GM12874 (cell line): ENCODE data around the gene IFNA4.
"Not testable (repeated sequence)": the region's sequence is repeated elsewhere in the genome, so short reads cannot be mapped to it uniquely, and the experiment has no call there.

ENCODE experiments used
- TF ChIP-seq, protein P1 (sequence below): IDR thresholded peaks from 2 replicates; pipeline ENCODE4 v1.5.1; 2011; ENCODE audit warnings: low read depth, mild to moderate bottlenecking, control low read depth, low read length, moderate library complexity; ENCODE audit not compliant: insufficient read depth

Gene IFNA4

DNA sequence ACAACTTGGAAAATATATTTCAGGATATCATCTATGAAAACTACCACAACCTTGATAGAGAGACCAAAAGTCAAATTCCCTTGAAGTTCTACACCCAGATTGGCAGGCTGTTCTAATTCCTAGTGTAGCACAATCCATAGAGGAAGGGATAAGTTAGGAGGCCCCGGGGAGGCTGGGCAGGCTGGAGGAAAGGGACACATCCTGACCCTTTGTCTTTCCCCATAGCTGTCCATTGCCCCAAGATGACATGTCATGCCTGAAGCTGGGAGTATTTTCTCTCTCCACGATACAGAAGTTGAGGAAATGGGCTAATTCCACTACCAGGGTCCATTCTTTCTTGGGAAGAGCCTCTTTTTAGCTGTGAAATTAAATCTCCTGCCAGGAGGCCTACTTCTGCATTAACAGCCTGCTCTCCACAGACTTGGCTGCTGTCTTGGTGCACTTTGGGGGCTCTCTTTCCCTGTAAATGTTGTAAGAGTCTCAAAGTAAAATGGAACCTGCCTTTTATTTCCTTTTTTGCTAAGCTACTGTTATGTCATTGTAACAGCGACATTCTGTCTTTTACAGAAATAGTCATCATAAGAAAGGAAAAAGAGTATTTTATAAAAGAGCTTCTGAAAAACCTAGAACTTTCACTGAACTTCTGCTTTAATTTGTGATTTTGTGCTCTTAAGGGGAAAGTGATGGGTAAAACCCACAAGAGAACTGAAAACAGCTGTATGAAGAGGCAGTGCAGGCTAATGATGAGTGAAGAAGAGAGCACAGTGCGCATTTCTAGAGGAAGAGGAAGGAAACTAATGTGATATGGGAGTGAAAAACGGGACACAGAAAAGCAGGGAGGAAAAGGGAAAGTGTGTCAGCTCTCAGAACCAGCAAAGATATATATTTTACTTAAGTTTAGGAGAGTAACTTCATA lies 26.3 kb upstream of the IFNA4 start:
- TF ChIP-seq, protein P1, sequence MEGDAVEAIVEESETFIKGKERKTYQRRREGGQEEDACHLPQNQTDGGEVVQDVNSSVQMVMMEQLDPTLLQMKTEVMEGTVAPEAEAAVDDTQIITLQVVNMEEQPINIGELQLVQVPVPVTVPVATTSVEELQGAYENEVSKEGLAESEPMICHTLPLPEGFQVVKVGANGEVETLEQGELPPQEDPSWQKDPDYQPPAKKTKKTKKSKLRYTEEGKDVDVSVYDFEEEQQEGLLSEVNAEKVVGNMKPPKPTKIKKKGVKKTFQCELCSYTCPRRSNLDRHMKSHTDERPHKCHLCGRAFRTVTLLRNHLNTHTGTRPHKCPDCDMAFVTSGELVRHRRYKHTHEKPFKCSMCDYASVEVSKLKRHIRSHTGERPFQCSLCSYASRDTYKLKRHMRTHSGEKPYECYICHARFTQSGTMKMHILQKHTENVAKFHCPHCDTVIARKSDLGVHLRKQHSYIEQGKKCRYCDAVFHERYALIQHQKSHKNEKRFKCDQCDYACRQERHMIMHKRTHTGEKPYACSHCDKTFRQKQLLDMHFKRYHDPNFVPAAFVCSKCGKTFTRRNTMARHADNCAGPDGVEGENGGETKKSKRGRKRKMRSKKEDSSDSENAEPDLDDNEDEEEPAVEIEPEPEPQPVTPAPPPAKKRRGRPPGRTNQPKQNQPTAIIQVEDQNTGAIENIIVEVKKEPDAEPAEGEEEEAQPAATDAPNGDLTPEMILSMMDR = peak; percentile 57

DNA sequence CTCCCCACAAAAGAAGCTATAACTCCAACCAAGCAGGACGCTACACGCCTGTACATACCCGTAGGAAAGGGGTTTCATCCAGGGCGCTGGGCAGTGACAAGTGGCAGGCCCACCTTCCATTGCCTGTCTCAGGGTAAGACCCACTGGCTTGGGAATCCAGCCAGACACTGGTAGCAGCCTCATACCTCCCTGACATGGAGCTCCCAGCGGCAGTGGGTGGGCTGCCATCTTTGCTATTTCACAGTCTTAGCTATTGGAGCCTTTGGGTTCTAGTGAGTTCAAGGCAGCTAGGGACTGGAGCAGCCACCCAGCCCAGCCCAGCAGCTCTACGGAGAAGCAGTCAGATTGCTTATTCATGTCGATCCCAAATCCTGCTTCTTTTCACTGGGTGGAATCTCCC lies 22.9 kb upstream of the IFNA4 start:
- TF ChIP-seq, protein P1 = no peak

DNA sequence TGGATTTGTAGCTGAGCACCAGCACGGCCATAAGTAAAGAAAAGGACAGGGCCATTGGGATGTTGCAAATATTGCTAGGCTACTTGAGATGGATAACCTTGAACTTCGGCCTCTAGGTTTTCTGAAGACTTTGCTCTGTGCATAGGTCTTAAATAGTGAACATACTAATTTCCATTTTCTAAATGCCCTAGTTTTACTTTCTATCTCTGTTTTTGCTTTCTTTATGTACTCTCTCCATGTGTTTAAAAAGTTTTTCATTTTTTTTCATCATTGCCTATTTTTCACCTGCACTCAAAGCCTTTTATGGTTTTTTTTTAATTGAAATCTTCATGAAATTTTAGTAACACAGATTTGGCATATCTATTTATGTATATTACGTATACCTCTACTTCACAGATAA lies 19.7 kb upstream of the IFNA4 start, which contains the start of gene IFNA10:
TSS of gene IFNA10 (minus strand) at position 101 of the 400 bp plus-strand sequence. CDS start at position 55, 46 bp downstream.
- TF ChIP-seq, protein P1 = not testable (repeated sequence)

DNA sequence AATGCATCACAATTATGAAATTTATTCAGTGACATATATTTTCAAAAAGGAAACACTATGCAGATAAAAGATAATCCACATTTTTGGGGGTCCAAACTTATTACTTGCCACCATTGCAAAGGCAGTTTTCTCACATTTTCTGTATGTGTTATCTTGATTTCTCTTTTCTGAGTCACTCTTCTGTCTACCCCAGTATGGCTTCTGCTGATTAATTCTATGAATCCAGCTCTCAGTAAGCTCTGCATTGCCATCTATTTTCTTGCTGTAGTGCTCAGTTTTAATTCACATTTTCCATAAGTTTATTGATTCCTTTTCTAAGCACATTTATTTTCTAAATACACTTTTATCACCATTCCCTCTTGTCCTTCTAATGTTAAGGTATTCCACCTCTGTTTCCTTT lies 17.8 kb upstream of the IFNA4 start:
- TF ChIP-seq, protein P1 = no peak

DNA sequence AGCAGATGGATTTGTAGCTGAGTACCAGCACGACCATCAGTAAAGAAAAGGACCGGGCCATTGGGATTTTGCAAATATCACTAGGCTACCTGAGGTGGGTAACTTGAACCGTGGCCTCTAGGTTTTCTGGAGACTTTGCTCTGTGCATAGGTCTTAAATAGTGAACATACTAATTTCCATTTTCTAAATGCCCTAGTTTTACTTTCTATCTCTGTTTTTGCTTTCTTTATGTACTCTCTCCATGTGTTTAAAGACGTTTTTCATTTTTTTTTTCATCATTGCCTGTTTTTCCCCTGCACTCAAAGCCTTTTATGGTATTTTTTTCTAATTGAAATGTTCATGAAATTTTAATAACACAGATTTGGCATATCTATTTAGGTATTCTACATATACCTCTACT lies 14.7 kb upstream of the IFNA4 start, which contains the start of gene IFNA7:
TSS of gene IFNA7 (minus strand) at position 101 of the 400 bp plus-strand sequence. CDS start at position 61, 40 bp downstream.
- TF ChIP-seq, protein P1 = not testable (repeated sequence)

DNA sequence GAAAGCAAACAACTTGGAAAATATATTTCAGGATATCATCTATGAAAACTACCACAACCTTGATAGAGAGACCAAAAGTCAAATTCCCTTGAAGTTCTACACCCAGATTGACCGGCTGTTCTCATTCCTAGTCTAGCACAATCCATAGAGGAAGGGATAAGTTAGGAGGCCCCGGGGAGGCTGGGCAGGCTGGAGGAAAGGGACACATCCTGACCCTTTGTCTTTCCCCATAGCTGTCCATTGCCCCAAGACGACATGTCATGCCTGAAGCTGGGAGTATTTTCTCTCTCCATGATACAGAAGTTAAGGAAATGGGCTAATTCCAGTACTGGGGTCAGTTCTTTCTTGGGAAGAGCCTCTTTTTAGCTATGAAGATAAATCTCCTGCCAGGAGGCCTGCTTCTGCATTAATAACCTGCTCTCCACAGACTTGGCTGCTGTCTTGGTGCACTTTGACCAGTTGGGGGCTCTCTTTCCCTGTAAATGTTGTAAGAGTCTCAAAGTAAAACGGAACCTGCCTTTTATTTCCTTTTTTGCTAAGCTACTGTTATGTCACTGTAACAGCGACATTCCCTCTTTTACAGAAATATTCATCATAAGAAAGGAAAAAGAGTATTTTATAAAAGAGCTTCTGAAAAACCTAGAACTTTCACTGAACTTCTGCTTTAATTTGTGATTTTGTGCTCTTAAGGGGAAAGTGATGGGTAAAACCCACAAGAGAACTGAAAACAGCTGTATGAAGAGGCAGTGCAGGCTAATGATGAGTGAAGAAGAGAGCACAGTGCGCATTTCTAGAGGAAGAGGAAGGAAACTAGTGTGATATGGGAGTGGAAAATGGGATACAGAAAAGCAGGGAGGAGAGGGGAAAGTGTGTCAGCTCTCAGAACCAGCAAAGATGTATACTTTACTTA lies 7.7 kb upstream of the IFNA4 start:
- TF ChIP-seq, protein P1 = peak; percentile 44; the same call in 1 of the 2 replicates
